ENCODE results near the gene SLC35C1.
A peak's percentile ranks its signal among the peaks of the same experiment; 100 is the strongest.
"Not testable (repeated sequence)": the region's sequence is repeated elsewhere in the genome, so short reads cannot be mapped to it uniquely, and the experiment has no call there.

Gene SLC35C1

DNA sequence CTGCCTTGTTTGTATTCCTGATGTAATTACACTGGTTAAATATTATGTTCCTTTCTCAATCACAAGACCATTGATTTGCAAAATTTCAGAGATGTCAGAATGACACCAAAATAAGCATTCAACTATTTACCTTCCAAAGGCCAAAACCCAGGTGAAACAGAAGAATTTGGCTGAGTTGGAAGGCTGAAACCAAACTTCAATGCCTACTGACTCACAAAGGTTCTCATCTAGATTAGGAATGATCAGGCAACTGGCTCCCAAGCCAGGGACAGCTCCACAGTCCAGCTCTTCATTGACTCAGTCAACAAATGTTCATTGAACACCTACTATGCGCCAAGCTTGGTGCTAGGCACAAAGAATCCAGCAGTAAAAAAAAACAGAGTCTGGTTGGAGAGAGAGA is 13.4 kb upstream of the SLC35C1 start:
- no peak for DNase-seq

DNA sequence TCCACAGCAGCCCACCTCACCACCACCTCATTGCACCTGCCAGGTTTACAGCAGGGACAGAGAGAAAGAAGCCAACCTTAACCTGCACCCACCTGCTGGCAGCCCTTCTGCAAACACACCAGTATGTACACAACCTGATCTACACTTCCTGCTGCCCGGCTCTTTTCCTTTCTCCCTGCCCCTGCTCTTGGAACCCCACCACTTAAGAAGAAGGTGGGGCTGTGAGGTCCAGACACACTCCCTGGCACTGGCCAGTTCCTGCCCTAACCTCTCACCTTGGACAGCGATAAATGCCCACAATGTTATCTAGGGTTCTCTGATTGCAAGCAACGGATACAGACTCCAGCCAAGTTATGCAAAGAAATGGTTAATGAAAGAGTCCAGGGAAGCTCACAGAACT is 10.8 kb upstream of the SLC35C1 start:
- DNase-seq: no peak

DNA sequence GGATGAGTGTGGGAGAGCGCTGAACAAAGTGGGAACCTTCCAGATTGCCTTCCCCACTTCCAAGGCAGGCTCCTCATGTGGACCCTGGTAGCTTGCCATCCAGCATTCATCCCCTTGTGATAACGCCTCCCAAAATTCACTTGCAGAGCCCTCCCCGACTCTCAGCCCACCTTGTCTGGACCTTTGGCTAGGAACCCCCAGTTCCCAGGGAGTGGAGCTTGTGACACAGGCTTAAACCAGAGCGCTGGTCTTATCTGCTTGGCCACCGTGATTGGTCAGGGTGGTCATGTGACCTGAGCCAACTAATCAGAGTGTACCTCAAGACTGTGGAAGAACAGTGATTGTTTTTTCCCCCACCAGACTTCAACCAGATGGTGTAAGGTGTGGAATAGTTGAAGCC is 9.6 kb upstream of the SLC35C1 start:
- no peak for DNase-seq

DNA sequence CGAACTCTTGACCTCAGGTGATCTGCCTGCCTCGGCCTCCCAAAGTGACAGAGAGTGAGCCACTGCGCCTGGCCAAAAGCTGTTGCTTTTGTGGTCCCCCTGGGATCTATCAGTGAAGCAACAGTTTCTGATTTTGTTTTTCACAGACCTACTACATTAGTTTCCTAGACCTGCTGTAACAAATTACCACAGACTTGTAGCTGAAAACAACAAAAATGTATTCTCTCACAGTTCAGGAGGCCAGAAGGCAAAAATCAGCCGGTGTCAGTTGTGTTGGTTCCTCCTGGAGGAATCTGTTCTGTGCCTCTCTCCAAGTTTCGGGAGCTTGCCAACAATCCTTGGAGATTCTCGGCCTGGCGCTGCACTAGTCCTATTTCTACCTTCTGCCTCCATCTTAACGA is 8.5 kb upstream of the SLC35C1 start:
- DNase-seq: no peak

DNA sequence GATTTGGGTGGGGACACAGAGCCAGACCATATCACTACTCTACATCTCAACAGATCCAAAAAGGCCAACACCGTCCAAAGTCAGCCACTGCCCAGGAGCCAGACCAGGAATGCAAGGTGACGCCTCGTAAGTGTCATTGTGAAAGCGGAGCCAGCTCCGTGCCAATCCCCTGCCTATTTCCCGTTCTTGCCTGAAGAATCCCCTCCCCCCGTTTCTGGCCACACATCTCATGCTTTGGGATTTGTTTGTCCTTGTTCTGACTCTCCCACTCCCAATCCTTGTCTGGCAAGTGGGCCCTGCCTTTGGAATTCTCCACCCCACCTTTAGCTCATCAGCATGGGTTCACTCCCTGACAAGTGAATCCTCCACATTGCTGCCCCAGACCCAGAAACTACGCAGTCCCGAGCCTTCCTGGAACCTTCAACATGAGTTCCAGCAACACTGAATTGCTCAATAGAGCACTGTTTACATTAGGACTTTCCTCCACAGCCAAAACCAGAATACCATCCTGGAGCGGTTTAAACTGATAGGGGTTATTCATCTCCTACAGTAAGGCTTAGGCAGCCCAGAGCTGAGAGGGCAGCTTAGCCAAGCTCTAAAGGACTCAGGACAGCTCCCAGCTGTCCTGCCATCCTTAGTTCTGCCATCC is 6.0 kb upstream of the SLC35C1 start:
- DNase-seq: no peak

DNA sequence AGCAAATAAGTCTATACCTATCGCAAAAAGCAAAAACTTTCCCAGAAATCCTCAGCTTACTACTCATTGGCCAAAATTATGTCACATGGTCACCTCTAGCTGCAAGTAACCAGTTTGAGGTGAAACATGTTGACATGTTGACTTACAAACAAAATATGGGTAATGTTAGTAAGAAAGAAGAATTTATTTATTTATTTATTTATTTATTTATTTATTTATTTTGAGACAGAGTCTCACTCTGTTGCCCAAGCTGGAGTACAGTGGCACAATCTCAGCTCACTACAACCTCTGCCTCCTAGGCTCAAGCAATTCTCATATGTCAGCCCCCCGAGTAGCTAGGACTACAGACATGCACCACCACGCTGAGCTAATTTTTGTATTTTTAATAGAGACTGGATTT is 5.4 kb upstream of the SLC35C1 start:
- DNase-seq: no peak

DNA sequence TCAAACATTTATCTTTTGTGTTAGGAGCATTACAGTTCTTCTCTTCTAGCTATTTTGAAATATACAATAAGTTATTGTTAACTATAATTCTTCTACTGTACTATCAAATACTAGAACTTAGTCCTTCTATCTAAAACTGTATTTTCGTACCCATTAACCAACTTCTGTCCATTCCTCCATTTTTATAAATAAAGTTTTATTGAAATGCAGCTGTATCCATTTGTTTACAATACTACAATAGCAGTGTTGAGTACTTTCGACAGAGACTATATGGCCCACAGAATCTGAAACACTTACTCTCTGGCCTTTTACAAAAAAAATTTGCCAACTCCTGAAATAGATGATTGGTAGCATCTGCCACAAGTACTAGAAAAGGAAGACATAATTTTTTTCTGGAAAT is 4.7 kb upstream of the SLC35C1 start:
- DNase-seq: no peak

DNA sequence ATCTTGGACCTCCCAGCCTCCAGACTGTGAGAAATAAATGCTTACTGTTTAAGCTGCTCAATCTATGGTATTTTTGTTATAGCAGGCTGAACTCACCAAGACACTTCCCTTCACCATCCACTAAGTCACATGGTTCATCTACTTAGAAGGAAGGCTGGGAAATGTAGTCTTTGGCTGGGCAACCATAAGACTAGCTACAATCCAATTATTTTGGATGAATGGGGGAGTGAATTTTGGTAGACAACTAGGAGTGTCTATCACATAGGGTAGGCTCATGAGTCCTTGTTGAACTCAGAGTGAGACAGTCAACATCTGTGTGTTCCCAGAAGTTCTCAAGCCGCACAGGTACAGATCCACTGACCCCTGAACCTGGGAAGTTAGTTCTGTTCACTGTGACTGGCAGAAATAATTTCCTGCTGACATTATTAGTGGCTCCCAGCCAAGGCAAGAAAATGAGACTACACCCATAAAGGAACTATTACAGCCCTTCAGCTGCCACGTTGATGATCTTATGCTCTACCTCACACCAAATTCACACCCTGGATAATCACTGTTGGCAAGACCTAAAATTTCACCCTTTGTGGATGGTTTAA is 3.1 kb upstream of the SLC35C1 start:
- no peak for DNase-seq

DNA sequence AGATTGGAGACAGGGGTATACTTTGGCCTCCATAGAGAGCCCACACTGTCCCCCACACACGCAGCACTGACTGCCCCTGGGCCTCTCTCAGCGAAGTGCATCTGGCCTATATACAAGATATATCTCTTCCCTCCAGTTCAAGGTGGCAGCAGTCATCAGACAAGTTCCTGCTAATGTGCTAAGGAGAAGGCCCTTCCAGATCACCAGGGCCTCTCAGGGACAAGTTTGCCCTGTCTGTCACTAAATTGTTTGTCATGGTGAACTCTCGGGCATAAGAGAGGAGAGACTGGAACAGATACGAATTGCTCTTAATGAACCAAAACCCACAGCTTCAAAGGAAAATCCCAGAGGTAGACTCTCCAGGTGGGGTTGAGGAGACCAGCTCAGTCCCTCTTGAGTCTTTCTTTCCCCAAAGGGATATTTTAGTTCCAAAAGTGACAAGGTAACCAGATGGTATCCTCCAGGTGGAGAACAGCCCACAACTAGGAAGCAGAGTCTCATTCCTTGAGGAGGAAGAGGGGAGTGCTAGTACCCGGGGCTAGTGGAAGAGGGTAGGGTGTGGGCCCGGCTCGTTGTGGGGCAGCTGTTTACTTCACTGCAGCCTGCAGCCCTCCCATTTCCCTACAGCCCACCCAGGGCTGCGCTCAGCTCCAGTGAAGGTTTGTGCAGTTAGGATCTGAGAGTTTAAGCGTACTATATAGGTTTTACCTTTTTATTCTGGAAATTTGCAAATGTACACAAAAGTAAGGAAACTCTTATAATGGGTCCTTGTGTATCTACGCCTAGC is 2.2 kb upstream of the SLC35C1 start:
- DNase-seq: no peak

DNA sequence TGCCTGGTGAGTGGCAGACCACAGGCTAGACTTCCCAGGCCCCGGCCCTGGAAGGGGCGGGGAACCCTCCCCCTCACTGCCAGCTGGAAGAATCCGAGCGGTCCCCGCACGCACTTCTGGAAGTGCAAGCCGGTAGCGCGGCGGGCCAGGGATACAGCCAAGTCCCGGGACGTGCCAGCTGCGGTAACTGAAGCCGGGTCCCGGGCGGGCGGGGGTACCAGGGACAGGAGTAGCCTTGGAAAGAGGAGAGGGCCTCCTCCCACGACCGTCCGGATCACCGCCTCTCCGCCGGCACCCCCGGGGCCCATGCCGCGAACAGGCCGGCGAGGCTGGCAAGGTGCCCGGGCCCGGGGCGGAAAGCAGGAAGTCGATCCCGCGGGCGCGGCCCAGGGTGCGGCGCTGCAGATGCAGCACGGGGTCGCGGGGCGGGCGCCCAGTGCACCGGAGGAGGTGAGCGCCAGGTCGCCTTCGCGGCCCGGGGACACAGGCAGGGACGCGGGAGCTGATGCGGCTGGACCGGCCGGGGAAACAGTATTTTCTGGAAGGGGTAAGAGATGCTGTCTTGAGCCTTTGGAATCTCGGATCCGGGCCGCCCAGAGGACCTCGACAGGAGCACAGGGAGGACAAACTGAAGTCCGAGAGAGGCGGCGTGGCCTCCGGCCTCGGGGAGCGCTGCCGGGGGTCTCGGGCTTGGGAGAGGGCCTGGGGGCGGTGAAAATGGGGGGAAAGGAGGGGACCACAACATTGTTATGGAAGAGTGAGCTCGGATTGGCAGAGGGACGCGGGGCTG is 783 bp upstream of the SLC35C1 start:
- DNase-seq: peak; percentile 26

DNA sequence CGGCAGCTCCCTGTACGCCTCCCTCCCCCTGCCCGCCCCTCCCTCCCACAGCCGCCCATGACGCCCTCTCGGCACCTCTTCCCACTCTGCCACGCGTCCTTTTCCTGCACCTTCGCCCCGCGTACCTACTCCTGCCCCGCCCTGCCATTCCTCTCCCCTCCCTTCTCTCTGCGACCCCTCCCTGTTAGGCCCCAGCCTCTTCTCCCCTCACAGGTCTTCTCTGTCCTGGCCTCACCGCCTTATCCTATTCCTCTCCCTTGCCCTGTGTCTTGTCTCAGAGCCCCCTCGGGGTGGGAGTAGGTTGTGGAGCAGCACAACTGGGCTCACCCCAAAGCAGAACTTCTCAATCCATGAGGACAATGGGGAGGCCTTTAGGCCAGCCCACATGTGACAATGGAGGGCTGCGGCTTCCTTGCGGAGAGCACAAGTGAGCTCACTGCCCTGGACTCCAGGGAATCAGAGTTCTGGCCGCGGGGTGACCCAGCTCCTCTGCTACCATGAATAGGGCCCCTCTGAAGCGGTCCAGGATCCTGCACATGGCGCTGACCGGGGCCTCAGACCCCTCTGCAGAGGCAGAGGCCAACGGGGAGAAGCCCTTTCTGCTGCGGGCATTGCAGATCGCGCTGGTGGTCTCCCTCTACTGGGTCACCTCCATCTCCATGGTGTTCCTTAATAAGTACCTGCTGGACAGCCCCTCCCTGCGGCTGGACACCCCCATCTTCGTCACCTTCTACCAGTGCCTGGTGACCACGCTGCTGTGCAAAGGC is 539 bp downstream of the SLC35C1 start:
- no peak for DNase-seq

DNA sequence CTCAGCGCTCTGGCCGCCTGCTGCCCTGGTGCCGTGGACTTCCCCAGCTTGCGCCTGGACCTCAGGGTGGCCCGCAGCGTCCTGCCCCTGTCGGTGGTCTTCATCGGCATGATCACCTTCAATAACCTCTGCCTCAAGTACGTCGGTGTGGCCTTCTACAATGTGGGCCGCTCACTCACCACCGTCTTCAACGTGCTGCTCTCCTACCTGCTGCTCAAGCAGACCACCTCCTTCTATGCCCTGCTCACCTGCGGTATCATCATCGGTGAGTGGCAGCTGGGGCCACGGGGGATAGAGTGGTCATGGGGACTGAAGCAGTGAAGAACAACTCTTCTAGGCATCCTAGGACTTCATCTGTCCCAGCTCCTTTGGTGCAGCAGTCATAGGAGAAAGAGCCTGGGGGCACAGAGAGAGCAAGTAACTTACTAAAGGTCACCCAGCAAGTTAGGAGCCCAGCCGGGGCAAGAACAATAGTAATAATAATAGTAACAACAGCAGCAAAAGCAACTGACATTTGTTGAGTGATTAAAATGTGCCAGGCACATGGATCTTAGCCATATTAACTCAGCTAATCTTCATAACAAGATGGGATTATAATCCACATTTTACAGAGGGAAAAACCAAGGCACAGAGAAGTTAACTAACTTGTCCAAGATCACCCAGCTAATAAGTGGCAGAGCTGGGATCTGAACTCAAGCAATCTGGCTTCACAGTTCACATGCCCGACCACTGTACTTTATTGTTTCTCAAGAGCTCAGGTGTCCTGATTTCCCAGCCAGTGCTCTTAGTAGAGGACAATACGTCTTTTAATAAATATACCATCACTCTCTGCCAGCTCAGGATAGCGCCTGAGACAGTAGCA is 1.4 kb downstream of the SLC35C1 start:
- DNase-seq: no peak

DNA sequence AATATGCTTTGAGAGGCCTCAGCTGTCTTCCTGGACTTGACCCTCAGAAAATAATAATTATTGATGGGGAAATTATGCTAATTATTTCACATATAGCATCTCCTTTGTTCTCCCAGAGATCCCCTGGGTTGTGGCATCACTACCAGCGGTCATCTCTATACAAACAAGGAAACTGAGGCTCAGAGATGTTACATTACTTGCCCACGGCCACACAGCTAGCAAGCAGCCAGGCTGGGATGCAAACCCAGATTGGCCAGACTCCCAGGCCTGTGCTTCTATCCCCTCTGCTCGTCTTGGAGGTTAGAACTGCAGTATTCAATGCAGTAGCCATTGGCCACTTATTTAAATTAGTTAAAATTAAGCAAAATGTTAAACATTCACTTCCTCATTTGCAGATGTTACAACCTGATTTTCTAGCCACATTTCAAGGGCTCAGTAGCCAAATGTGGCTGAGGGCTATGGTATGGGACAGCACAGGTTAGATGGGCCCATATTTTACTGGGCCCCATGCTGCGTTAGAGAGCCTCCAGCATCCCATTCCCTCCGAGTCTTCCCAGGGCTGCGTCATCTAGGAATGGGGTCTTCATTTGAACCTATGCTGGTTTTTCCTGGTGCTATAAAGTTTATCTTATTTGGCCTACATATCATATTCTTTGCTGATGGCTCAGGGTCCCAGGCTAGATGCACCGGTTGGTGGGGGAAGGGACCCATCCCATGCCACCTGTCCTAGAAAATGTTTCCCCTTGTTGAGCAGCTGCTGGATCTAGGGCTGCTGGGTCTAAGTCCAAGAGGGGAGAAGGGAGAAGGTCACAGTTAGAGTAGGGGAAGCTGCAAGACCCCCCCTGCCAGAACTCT is 2.2 kb downstream of the SLC35C1 start:
- DNase-seq: no peak

DNA sequence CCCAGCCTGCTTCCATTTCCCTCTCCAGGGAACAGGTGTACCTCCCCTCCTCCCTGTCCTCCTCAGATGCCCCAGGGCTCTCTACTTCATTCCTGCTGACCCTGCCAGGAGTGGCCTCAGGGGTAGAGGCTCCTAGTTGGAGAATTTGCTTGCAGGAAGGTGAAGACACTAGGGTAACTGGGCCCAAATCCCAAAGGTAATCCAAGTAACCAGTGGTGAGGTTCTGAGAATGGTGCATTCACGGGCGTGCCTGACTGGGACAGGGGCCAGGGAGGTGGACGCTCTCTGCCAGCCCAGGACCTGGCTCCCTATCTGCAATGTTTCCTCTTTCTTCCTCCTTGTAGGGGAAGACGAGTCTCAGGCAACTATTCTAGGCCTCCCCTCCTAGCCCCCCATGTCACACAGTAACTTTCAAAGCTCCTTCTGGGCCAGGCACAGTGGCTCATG is 2.9 kb downstream of the SLC35C1 start:
- no peak for DNase-seq

DNA sequence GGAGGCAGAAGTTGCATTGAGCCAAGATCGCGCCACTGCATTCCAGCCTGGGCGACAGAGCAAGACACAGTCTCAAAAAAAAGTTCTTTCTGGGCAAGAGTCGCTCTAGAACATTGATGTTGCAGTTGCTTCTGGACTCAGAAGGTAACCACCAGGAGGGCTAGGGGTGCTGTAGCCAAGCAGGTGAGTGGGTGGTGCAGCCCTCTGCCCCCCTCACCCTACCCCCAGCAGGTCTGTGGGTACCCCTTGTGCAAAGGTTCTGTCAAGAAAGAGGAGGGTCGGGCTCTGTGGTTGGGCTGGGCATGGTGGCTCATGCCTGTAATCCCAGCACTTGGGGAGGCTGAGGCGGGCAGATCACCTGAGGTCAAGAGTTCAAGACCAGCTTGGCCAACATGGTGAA is 3.5 kb downstream of the SLC35C1 start:
- DNase-seq: not testable (repeated sequence)

DNA sequence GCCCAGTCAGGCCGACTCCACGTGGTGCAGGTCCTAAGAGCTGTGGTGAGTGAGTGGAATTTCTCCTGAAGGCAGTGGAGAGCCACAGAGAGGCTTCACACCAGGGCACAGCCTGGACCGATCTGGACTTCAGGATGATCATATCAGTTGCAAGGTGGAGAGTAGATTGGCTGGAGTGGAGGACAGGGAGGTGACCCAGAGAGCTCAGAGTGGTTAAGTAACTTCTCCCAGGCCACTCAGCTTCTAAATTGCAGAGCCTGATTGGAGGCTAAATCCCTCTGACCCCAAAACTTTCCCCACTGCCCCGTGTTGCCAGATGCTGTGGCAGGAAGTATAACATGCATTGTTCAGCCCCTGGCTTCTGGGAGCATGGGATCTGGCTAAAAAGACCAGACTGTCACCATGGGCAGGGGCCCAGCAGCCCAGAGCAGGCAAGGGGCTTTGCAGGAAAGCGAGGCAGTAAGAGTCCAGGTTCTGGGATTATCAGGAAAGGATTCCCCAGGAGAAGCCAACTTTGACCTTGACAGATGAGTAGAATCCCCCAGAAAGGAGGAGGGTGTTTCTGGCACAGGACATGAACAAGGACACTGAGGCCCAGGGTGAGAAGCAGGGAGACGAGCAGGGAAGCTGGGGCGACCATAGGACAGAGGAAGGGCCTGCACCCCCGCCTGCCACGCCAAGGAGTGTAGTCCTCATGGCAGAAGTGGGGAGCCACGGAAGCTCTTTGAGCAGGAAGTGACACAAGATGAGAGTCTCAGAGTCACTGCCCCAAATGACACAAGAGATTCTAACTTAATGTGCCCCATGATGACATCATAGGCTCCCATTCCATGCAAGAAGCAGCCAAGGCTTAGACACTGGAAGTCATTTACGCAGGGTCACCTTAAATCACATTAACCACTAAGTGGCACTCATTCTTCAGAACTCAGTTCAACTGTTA is 4.8 kb downstream of the SLC35C1 start:
- DNase-seq: no peak

DNA sequence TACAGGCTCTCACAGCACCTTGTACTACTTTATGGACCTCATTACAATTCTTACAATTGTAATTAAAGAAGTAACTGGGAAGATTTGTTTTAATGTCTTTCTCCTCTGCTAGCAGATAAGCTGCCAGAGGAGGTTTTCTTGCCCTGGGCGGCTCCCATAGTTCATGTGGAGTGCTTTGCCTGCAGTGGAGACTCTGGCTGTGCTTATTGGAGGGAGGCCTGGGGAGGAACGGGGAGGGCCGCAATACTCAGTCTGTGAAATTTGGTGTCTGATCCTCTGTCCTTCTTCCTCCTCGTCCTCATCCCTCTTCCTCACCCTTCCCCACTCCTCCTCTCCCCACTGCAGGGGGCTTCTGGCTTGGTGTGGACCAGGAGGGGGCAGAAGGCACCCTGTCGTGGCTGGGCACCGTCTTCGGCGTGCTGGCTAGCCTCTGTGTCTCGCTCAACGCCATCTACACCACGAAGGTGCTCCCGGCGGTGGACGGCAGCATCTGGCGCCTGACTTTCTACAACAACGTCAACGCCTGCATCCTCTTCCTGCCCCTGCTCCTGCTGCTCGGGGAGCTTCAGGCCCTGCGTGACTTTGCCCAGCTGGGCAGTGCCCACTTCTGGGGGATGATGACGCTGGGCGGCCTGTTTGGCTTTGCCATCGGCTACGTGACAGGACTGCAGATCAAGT is 5.6 kb downstream of the SLC35C1 start:
- no peak for DNase-seq

DNA sequence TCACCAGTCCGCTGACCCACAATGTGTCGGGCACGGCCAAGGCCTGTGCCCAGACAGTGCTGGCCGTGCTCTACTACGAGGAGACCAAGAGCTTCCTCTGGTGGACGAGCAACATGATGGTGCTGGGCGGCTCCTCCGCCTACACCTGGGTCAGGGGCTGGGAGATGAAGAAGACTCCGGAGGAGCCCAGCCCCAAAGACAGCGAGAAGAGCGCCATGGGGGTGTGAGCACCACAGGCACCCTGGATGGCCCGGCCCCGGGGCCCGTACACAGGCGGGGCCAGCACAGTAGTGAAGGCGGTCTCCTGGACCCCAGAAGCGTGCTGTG is 6.1 kb downstream of the SLC35C1 start:
- DNase-seq: no peak

Measured in NCI-H1436 (cell line).